PC-9 (cell line): ENCODE measurements around the gene TRIP13. TPM values are rescaled to one million over a fixed set of nuclear protein-coding genes. Genes with fewer than 3 reads are reported as not detected.

Experiments used
- BruUV-seq: library from RNA; stranded (reverse); fragments of 400-500 nt; replicated peaks from 2 replicates; lab custom pipeline; 2021; lab: Mats Ljungman, UMichigan
- CTCF ChIA-PET: fragments of 300-600 bp; sonication (Branson Sonifier 250); formaldehyde crosslinking; loops from one replicate; lab custom pipeline; 2022; ENCODE audit warnings: antibody characterized with exemption; lab: Charles Lee
- POLR2A ChIA-PET: fragments of 300-600 bp; sonication (Branson Sonifier 250); formaldehyde crosslinking; loops from one replicate; lab custom pipeline; 2022; ENCODE audit warnings: antibody characterized with exemption; ENCODE audit not compliant: unreplicated experiment; lab: Charles Lee
- DNase-seq, 2 experiments: peaks; one replicate each; pipeline versions ENCODE4 v3.0.0 to v3.0.0-alpha.2; 2015 to 2022; ENCODE audit warnings: mixed read lengths in 1 of 2
- H2AFZ ChIP-seq: fragments of 200-600 bp; sonication (generic); 2 replicates; pipeline ENCODE4 v1.8.1; 2017; ENCODE audit warnings: antibody characterized with exemption
- H3F3A ChIP-seq: fragments of 200-600 bp; sonication (generic); 2 replicates; pipeline ENCODE4 v1.8.1; 2017; ENCODE audit warnings: antibody characterized with exemption, mild to moderate bottlenecking, low read depth; ENCODE audit not compliant: insufficient read depth
- H3K27ac ChIP-seq: fragments of 200-600 bp; sonication (generic); 2 replicates; pipeline ENCODE4 v1.6.1; 2016; ENCODE audit warnings: mixed run types
- H3K27me3 ChIP-seq: fragments of 200-600 bp; sonication (generic); 2 replicates; pipeline ENCODE4 v1.6.1; 2016; ENCODE audit warnings: low read depth, mixed run types; ENCODE audit not compliant: insufficient read depth
- H3K36me3 ChIP-seq: fragments of 200-600 bp; sonication (generic); 2 replicates; pipeline ENCODE4 v1.6.1; 2016; ENCODE audit warnings: low read depth, mixed run types
- H3K4me1 ChIP-seq: fragments of 200-600 bp; sonication (generic); replicated peaks from 2 replicates; pipeline ENCODE4 v1.6.1; 2016; ENCODE audit warnings: mixed run types; ENCODE audit not compliant: insufficient read depth
- H3K4me2 ChIP-seq: fragments of 200-600 bp; sonication (generic); 2 replicates; pipeline ENCODE4 v1.6.1; 2017; ENCODE audit warnings: mixed run types
- H3K4me3 ChIP-seq: fragments of 200-600 bp; sonication (generic); 2 replicates; pipeline ENCODE4 v1.6.1; 2016; ENCODE audit warnings: mixed run types
- H3K79me2 ChIP-seq: fragments of 200-600 bp; sonication (generic); 2 replicates; pipeline ENCODE4 v1.6.1; 2017; ENCODE audit warnings: low read depth, mixed run types
- H3K9me2 ChIP-seq: fragments of 200-600 bp; sonication (generic); 2 replicates; pipeline ENCODE4 v1.8.1; 2017; ENCODE audit warnings: mild to moderate bottlenecking; ENCODE audit not compliant: insufficient read depth
- H3K9me3 ChIP-seq: fragments of 200-600 bp; sonication (generic); 2 replicates; pipeline ENCODE4 v1.8.1; 2016; ENCODE audit warnings: low read depth; ENCODE audit not compliant: insufficient read depth
- H4K20me1 ChIP-seq: fragments of 200-600 bp; sonication (generic); 2 replicates; pipeline ENCODE4 v1.8.1; 2017; ENCODE audit not compliant: insufficient read depth
- EZH2 ChIP-seq: fragments of 200-600 bp; sonication (generic); IDR thresholded peaks from 2 replicates; pipeline ENCODE4 v1.8.0; 2017; ENCODE audit warnings: antibody characterized with exemption, low read depth
- intact Hi-C: fragments of 100-400 bp; cut with micrococcal nuclease; formaldehyde crosslinking; loops from one replicate; pipeline ENCODE4 v1.10.0; 2022; ENCODE audit not compliant: unreplicated experiment
- total RNA-seq: library from RNA; stranded (reverse); gene quantifications from 2 replicates; pipeline ENCODE4 v1.2.3, GENCODE V29; 2021
- TF ChIP-seq, protein P1 (sequence below): fragments of 200-600 bp; sonication (generic); conservative IDR thresholded peaks from 2 replicates; pipeline ENCODE4 v1.6.1; 2017; ENCODE audit warnings: mixed run types, antibody characterized with exemption, mild to moderate bottlenecking, moderate library complexity

Gene TRIP13
- total RNA-seq, 1 experiment from 2014 or later, result 74.0 TPM

DNA sequence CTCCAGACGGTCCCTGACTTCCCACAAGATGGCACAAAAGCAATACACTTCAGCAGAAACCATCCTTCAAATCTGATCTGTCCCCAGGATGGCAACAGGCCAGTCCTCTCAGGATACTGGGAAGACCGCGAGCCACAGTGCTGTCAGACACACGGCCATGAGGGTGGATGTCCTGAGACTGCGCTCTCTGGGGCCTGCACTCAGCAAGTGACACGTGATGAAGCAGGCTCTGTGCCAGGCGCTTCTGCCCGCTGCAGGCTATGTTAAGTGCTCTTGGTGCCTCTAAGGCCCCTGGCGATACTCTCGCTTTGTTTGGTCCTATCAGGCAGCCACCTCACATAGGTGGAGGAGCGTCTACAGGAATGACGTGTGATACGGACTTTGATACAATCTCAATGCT is 7.2 kb upstream of the TRIP13 start:
- no peaks in the 10 kb centered on the region for H3K4me1 ChIP-seq
- no peak for DNase-seq
- no peaks in the 10 kb centered on the region for H3K27me3 ChIP-seq
- H2AFZ ChIP-seq, result no peak overlapping the region
- peaks cover 42% of the 10 kb centered on the region for H4K20me1 ChIP-seq
- BruUV-seq, result no TSS peak
- no peaks in the 10 kb centered on the region for H3K9me2 ChIP-seq
- no peak overlapping the region for H3K4me3 ChIP-seq
- intact Hi-C loops, result no loop called here
- POLR2A ChIA-PET, result no interaction called here
- no peaks in the 10 kb centered on the region for H3K9me3 ChIP-seq
- H3K4me2 ChIP-seq, result no peak overlapping the region
- no peak for TF ChIP-seq EZH2
- TF ChIP-seq, protein P1, sequence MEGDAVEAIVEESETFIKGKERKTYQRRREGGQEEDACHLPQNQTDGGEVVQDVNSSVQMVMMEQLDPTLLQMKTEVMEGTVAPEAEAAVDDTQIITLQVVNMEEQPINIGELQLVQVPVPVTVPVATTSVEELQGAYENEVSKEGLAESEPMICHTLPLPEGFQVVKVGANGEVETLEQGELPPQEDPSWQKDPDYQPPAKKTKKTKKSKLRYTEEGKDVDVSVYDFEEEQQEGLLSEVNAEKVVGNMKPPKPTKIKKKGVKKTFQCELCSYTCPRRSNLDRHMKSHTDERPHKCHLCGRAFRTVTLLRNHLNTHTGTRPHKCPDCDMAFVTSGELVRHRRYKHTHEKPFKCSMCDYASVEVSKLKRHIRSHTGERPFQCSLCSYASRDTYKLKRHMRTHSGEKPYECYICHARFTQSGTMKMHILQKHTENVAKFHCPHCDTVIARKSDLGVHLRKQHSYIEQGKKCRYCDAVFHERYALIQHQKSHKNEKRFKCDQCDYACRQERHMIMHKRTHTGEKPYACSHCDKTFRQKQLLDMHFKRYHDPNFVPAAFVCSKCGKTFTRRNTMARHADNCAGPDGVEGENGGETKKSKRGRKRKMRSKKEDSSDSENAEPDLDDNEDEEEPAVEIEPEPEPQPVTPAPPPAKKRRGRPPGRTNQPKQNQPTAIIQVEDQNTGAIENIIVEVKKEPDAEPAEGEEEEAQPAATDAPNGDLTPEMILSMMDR, result no peak
- CTCF ChIA-PET, result no interaction called here
- no peaks in the 10 kb centered on the region; the same call in 1 of the 2 replicates for H3F3A ChIP-seq
- H3K36me3 ChIP-seq, result peaks cover 88% of the 10 kb centered on the region
- H3K27ac ChIP-seq, result no peak overlapping the region
- peaks cover 57% of the 10 kb centered on the region for H3K79me2 ChIP-seq

DNA sequence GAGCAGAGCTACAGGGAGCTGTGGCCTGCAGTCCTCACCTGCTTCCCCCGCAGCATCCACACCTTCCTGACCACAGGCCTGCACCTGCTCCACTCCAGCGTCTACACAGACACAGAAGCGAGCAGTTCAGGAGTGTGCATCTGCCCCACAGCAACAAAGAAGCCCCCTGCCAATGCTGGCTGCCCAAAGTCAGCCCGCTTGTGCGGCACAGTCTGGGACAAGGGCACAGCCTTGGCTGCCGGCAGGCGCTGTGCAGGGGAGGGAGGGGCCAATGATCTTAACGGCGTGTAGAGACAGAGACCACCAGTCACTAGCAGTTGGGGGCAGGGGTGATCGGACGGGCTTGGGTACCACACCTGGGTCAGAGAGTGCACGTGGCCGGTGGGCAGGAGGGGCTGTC is 6.6 kb upstream of the TRIP13 start:
- intact Hi-C loops, result no loop called here
- H3K4me3 ChIP-seq, result no peak overlapping the region
- peaks cover 37% of the 10 kb centered on the region for H4K20me1 ChIP-seq
- no peak overlapping the region for H3K27ac ChIP-seq
- H3K79me2 ChIP-seq, result peaks cover 62% of the 10 kb centered on the region
- TF ChIP-seq EZH2, result no peak
- TF ChIP-seq, protein P1, result no peak
- ChIA-PET CTCF (no interaction called here), POLR2A (interaction anchor here (0.7 kb wide), 1 partner anchor 233 kb away, joined by 3 read pairs; no protein-coding TSS in a partner anchor)
- no TSS peak for BruUV-seq
- no peaks in the 10 kb centered on the region for H3K27me3 ChIP-seq
- no peaks in the 10 kb centered on the region for H3K9me2 ChIP-seq
- no peak for DNase-seq
- H3K4me2 ChIP-seq, result no peak overlapping the region
- H3K9me3 ChIP-seq, result no peaks in the 10 kb centered on the region
- 0 out of 2 replicates have a peak, but pooled peaks cover under 1% of the 10 kb centered on the region for H3K4me1 ChIP-seq
- no peaks in the 10 kb centered on the region; the same call in 1 of the 2 replicates for H3F3A ChIP-seq
- no peak overlapping the region for H2AFZ ChIP-seq
- H3K36me3 ChIP-seq, result peaks cover 84% of the 10 kb centered on the region

DNA sequence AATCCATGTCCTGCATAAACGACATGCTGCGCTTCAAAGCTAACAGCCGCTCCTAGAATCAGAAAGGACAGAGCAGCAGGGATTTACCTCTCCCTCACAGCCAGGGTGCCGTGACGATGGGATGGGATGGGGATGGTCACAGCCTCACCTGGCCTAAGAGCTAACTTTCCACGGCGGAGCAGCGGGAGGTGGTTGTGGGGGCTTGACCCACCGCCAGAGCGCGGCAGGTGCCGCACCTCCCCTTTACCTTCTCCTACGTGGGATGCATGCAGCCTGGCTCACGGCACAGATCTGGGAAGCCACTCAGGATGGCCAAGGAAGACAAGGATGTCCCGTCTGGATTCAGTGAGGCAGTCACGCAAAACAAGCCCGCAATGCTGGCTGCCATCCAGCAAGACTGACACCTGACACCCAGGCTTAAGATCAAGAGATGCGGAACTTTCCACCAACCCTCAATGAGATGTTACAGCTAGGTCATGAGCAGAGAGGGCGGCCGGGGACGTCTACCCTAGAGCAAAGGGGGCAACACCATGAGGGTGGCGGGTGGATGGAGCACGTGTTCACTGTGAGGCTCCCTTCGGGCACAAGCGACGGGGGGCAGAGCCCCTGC is 5.9 kb upstream of the TRIP13 start:
- H3K4me3 ChIP-seq, result no peak overlapping the region
- H3K27ac ChIP-seq, result no peak overlapping the region
- no peaks in the 10 kb centered on the region for H3K9me2 ChIP-seq
- H3K4me2 ChIP-seq, result no peak overlapping the region
- intact Hi-C loops, result no loop called here
- H3K27me3 ChIP-seq, result no peaks in the 10 kb centered on the region
- no peak for DNase-seq
- ChIA-PET CTCF (interaction anchor here (0.6 kb wide), 1 partner anchor 456 kb away, joined by 4 read pairs; no protein-coding TSS in a partner anchor), POLR2A (interaction anchor here (0.7 kb wide), 1 partner anchor 234 kb away, joined by 3 read pairs; no protein-coding TSS in a partner anchor)
- H3K36me3 ChIP-seq, result peaks cover 80% of the 10 kb centered on the region
- H3K9me3 ChIP-seq, result no peaks in the 10 kb centered on the region
- TF ChIP-seq EZH2, result no peak
- TF ChIP-seq, protein P1, result no peak
- no TSS peak for BruUV-seq
- H3K79me2 ChIP-seq, result peaks cover 67% of the 10 kb centered on the region
- H2AFZ ChIP-seq, result no peak overlapping the region
- H4K20me1 ChIP-seq, result peaks cover 31% of the 10 kb centered on the region
- H3F3A ChIP-seq, result no peaks in the 10 kb centered on the region; the same call in 1 of the 2 replicates
- H3K4me1 ChIP-seq, result peaks cover 7% of the 10 kb centered on the region
